Heart right ventricle (tissue), 16 donors: ENCODE data around the gene TTLL1. TPM values are rescaled to one million over a fixed set of nuclear protein-coding genes. Genes with fewer than 3 reads are reported as not detected.
A peak's percentile ranks its signal among the peaks of the same experiment; 100 is the strongest.

Source experiments
- ATAC-seq, 8 donors: fragments of 200-7000 bp; cut with Tn5 transposase; one replicate each; pipeline ENCODE4 v1.9.1; 2020; ENCODE audit warnings: mild to moderate bottlenecking in 8 of 8, moderate library complexity in 8 of 8, moderate number of reproducible peaks in 1 of 8
- DNase-seq, 2 donors: peaks; one replicate each; pipeline ENCODE4 v3.0.0-alpha.2; 2020
- H3K27ac ChIP-seq, 10 donors: fragments of 200-600 bp; sonication (generic) in 2 of 10; one replicate each; pipeline versions ENCODE4 v1.5.0 to v1.8.0; 2020 to 2022; ENCODE audit warnings: mild to moderate bottlenecking in 3 of 10
- H3K27me3 ChIP-seq, 7 donors: fragments of 200-600 bp; one replicate each; pipeline ENCODE4 v1.8.0; 2021 to 2022; ENCODE audit warnings: mild to moderate bottlenecking in 2 of 7
- H3K36me3 ChIP-seq, 9 donors: fragments of 200-600 bp; sonication (generic) in 1 of 9; one replicate each; pipeline versions ENCODE4 v1.5.0 to v1.8.0; 2020 to 2022; ENCODE audit warnings: mild to moderate bottlenecking in 2 of 9
- H3K4me1 ChIP-seq, 9 donors: fragments of 200-600 bp; sonication (generic) in 1 of 9; one replicate each; pipeline versions ENCODE4 v1.5.0 to v1.8.0; 2020 to 2022; ENCODE audit warnings: mild to moderate bottlenecking in 4 of 9
- H3K4me3 ChIP-seq, 10 donors: fragments of 200-600 bp; sonication (generic) in 2 of 10; one replicate each; pipeline versions ENCODE4 v1.5.0 to v1.8.0; 2020 to 2022; ENCODE audit warnings: mild to moderate bottlenecking in 7 of 10, moderate library complexity in 2 of 10
- H3K9me3 ChIP-seq, 11 donors: fragments of 200-600 bp in 10 of 11; sonication (generic) in 2 of 11; one replicate each; pipeline versions ENCODE4 v1.5.0 to v1.8.0; 2013 to 2022; ENCODE audit warnings: mild to moderate bottlenecking in 2 of 11, control low read depth in 1 of 11, moderate library complexity in 1 of 11
- CTCF ChIP-seq, 9 donors: fragments of 200-600 bp; sonication (generic) in 2 of 9; IDR thresholded peaks; one replicate each; pipeline versions ENCODE4 v1.5.0 to v1.8.0; 2021 to 2022; ENCODE audit warnings: antibody characterized with exemption in 9 of 9, mild to moderate bottlenecking in 5 of 9, moderate library complexity in 1 of 9
- WGBS, 2 donors: extraction: QIAGEN DNeasy Blood & Tissue Kit; methylation state at CpG; one replicate each; pipeline ENCODE4 v1.1.7; 2013; ENCODE audit warnings: inconsistent platforms in 1 of 2; 5-methylcytosine and 5-hydroxymethylcytosine counted together
- intact Hi-C, 10 donors: fragments of 100-400 bp; cut with DNase I; formaldehyde crosslinking; loops; one replicate each; pipeline versions ENCODE4 v1.11.1 to v1.14.2; 2022
- polyA plus RNA-seq, 2 donors: library from polyadenylated mRNA; stranded (reverse); fragments of 200-250 nt; gene quantifications; one replicate each; pipeline ENCODE4 v1.2.3, GENCODE V29; 2013
- total RNA-seq, 10 donors: library from RNA; stranded (reverse); fragmentation: NEBNext Ultra II Directional in 3 of 10; extraction: Animal tissue kit (Norgen Biotek cat#: 25700) in 3 of 10; gene quantifications; one replicate each; pipeline versions ENCODE4 v1.2.1 to v1.2.4, GENCODE V29; 2021 to 2023
- donor health status: Arrhythmogenic right ventricular cardiomyopathy.
- donor health status: ischemic (EF 13 %, LVEDD 7.1; RV severe dilation, severe dysfunction).
- donor health status: healthy with polysubstance abuse.
- donor health status: DM: no; HTN: yes; CAD: no.
- donor health status: DM: no; HTN: no; CAD: no.
- donor health status: ischemic (EF 25% LVEDD 6.9; RV normal size, moderate dysfunction).
- donor health status: ischemic (EF 25% LVEDD 5.7; RV mildly dilated, moderate dysfunction).
- donor health status: healthy.
- donor health status: DM: yes; HTN: yes; CAD: no.
- donor health status: Ischemic cardiomyopathy.
- donor health status: ischemic (EF 35%, LVEDD 5.7; RV mildly dilated, moderate dysfunction).
- donor health status: nonischemic (EF 11% LVEDD 7.7; RV severe dilation, severe dysfunction).
- donor health status: DM: yes; HTN: yes; CAD: no.
- donor health status: PGD.
- donor health status: ischemic (EF 29% LVEDD 5.4; RV normal size, mild dysfunction).
- donor health status: nonischemic (EF 23%, LVEDD 6.1; RV moderate dilation, normal function).

TTLL1 gene
- total and polyA plus RNA-seq, 12 donors = 4.5 to 14.5 (median 10.6) TPM

GRCh38 chr22:43079742-43080141 lies 9.4 kb downstream of the TTLL1 start:
- ATAC-seq (no peak), DNase-seq (no peak)
- no peaks in the 10 kb centered on the region for H3K27me3 ChIP-seq
- WGBS, 2 donors = 95 to 96% methylated on average over 14 of the region's 14 CpGs
- H3K9me3 ChIP-seq = no peaks in the 10 kb centered on the region
- H3K36me3 ChIP-seq = peaks cover 0 to 9% (median 0%) of the 10 kb centered on the region in 9 donors
- H3K4me1 ChIP-seq = peaks cover 0 to 11% (median 3%) of the 10 kb centered on the region in 9 donors
- intact Hi-C loops = loop anchor here in 2 of 10 donors (10.0 kb wide), 2 partner anchors 65 to 215 kb away; partner anchors contain the start of gene MCAT (in 1 of the 2)
- H3K4me3 ChIP-seq = no peak overlapping the region
- no peak overlapping the region for H3K27ac ChIP-seq
- no peak for TF ChIP-seq CTCF (IDR thresholded peaks at IDR 0.05)

GRCh38 chr22:43078522-43078921 lies 10.7 kb downstream of the TTLL1 start:
- TF ChIP-seq CTCF (IDR thresholded peaks at IDR 0.05) = no peak
- WGBS, 2 donors = 95 to 97% methylated on average over 11 to 12 of the region's 12 CpGs
- Histone ChIP-seq H3K27me3 (no peaks in the 10 kb centered on the region), H3K4me3 (no peak overlapping the region), H3K36me3 (peaks cover 0 to 19% (median 0%) of the 10 kb centered on the region in 9 donors), H3K4me1 (peaks cover 0 to 11% (median 3%) of the 10 kb centered on the region in 9 donors), H3K27ac (no peak overlapping the region), H3K9me3 (no peaks in the 10 kb centered on the region)
- DNase-seq (no peak), ATAC-seq (no peak)
- intact Hi-C loops = no loop called here

GRCh38 chr22:43077121-43077877 lies 11.9 kb downstream of the TTLL1 start:
- peaks cover 0 to 29% (median 0%) of the 10 kb centered on the region in 9 donors for H3K36me3 ChIP-seq
- WGBS, 2 donors = 47 to 62% methylated on average over 20 of the region's 20 CpGs
- peaks cover 0 to 11% (median 3%) of the 10 kb centered on the region in 9 donors for H3K4me1 ChIP-seq
- intact Hi-C loops = loop anchor here in 1 of 10 donors (2.0 kb wide), 1 partner anchor 38 kb away; no protein-coding TSS in a partner anchor
- peak overlapping the region in 4 of 10 donors; percentile 10 to 50 (median 16) for H3K27ac ChIP-seq
- H3K4me3 ChIP-seq = no peak overlapping the region
- H3K27me3 ChIP-seq = no peaks in the 10 kb centered on the region
- no peak for TF ChIP-seq CTCF (IDR thresholded peaks at IDR 0.05)
- peak; percentile 46 to 93 (median 85) for ATAC-seq
- H3K9me3 ChIP-seq = no peaks in the 10 kb centered on the region
- DNase-seq = peak; percentile 34 to 43

- Histone ChIP-seq H3K27ac (no peak overlapping the region), H3K4me3 (no peak overlapping the region), H3K9me3 (no peaks in the 10 kb centered on the region), H3K4me1 (peaks cover 0 to 3% (median 0%) of the 10 kb centered on the region in 9 donors), H3K27me3 (no peaks in the 10 kb centered on the region), H3K36me3 (peaks cover 0 to 81% (median 22%) of the 10 kb centered on the region in 9 donors)
- ATAC-seq (no peak), DNase-seq (no peak)
- 89 to 90% methylated on average over 11 of the region's 11 CpGs for WGBS, 2 donors
- TF ChIP-seq CTCF (IDR thresholded peaks at IDR 0.05) = no peak
- intact Hi-C loops = no loop called here
Observed at GRCh38 chr22:43066844-43067385, 22.3 kb downstream of the TTLL1 start.
